Measurements from ENCODE around the gene TPT1.
"Not testable (repeated sequence)": the region's sequence is repeated elsewhere in the genome, so short reads cannot be mapped to it uniquely, and the experiment has no call there.

GRCh38 chr13:45380708-45381107, 39.7 kb upstream of the TPT1 start:
- TF ChIP-seq ZNF274 (IDR thresholded peaks at IDR 0.05; ENCODE audit: low read depth, low read length); YY1 (IDR thresholded peaks at IDR 0.05; ENCODE audit: insufficient read depth, insufficient read length): not testable (repeated sequence)

All from NT2/D1 (cell line).